ENCODE data around the gene THRB. TPM values are rescaled to one million over a fixed set of nuclear protein-coding genes. Genes with fewer than 3 reads are reported as not detected.

Gene THRB
- total and polyA plus RNA-seq, 8 donors = 10.1 to 18.6 (median 15.1) TPM

DNA sequence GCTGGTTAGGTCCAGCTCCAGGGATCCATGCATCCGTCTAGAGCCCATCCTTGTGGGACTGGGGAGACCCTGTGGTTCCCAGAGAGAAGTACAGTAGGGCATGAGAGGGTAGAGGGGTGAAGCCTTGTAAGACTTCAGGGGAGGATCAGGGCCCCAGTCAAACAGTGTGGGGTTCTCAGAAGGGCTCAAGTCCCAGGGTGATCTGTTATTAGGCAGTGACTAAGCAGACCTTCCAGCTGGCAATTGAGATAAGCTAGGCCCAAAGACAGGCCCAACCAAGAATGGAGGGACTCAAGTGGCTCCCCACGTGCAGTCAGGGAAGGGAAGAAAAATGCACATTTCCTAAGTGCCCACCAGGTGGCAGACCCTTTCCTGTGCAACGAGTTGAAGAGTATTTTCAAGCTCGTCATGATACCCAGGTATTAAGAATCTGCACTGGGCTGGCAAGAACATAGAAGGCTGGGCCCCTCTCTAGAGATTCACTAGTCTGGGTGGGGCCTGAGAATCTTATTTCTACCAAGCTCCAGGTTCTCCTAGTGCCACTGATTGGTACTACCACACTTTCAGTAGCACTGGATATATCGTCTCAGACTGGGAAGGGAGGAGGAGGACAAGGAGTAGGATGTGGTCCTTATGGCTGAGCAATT is 308.8 kb downstream of the THRB start:
- H3K4me1 ChIP-seq = no peaks in the 10 kb centered on the region
- intact Hi-C loops (cut with DNase I) = no loop called here
- H3K27me3 ChIP-seq = no peaks in the 10 kb centered on the region
- H3K27ac ChIP-seq = no peak overlapping the region
- TF ChIP-seq, protein P1, sequence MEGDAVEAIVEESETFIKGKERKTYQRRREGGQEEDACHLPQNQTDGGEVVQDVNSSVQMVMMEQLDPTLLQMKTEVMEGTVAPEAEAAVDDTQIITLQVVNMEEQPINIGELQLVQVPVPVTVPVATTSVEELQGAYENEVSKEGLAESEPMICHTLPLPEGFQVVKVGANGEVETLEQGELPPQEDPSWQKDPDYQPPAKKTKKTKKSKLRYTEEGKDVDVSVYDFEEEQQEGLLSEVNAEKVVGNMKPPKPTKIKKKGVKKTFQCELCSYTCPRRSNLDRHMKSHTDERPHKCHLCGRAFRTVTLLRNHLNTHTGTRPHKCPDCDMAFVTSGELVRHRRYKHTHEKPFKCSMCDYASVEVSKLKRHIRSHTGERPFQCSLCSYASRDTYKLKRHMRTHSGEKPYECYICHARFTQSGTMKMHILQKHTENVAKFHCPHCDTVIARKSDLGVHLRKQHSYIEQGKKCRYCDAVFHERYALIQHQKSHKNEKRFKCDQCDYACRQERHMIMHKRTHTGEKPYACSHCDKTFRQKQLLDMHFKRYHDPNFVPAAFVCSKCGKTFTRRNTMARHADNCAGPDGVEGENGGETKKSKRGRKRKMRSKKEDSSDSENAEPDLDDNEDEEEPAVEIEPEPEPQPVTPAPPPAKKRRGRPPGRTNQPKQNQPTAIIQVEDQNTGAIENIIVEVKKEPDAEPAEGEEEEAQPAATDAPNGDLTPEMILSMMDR (IDR thresholded peaks at IDR 0.05) = peak; percentile 42 to 63
- ATAC-seq (peak; percentile 69), DNase-seq (peak in 2 of 4 donors; percentile 18 to 61)
- H3K9me3 ChIP-seq = no peaks in the 10 kb centered on the region
- H3K4me3 ChIP-seq = no peak overlapping the region
- no peaks in the 10 kb centered on the region for H3K36me3 ChIP-seq

DNA sequence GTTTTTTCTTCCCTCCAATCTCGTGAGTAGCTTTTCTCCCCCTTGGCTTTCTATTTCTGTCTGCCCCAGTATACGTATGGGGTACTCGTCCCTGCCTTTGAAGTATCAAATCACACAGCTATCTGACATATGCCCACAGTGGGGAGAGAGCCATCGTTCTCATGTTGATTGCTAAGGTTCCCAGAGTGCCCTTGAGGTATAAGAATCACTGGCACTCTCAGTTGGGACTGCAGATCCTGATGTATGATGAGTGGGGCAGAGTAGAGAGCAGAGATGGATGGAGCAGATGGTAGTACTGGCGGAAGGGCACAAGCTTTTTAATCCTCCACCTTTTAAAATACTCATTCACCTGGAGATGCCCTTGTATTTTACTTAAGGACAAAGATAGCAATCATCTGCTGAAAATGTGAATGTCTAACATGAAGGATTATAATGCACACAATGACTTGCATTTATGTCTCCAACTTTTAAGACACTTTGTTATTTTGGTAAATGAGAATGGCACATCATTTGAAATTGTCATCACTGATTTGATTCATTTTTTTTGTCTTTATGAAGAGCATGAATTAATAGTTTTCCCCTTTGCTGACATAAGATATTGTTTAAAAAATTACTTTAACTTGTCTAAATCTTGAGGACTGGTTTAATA is 310.0 kb downstream of the THRB start:
- no peak overlapping the region for H3K4me3 ChIP-seq
- no peaks in the 10 kb centered on the region for H3K27me3 ChIP-seq
- ATAC-seq (no peak), DNase-seq (no peak)
- intact Hi-C loops (cut with DNase I) = no loop called here
- H3K4me1 ChIP-seq = no peaks in the 10 kb centered on the region
- H3K36me3 ChIP-seq = no peaks in the 10 kb centered on the region
- H3K9me3 ChIP-seq = no peaks in the 10 kb centered on the region
- TF ChIP-seq, protein P1 (IDR thresholded peaks at IDR 0.05) = no peak
- H3K27ac ChIP-seq = no peak overlapping the region

DNA sequence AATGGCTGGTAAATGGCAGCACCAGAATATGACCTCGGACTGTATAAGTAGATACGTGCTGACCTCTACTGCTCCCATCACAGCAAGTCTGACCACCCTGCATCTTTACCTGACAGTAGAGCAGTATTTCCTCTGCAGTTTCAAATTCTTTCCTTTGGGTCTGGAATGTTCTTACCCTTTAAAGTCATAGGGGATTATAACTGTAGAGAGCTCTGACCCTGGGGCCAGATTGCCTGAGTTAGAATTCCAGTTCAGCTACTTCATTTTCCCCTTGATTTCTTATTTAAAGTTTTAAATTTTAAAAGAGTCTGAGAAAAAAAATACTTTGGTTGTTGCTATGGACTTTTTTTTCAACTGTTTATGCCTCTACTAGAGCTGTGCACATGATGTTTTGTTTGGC is 311.9 kb downstream of the THRB start:
- H3K4me1 ChIP-seq = no peaks in the 10 kb centered on the region
- ATAC-seq (no peak), DNase-seq (no peak)
- no peaks in the 10 kb centered on the region for H3K27me3 ChIP-seq
- H3K36me3 ChIP-seq = no peaks in the 10 kb centered on the region
- H3K4me3 ChIP-seq = no peak overlapping the region
- H3K27ac ChIP-seq = no peak overlapping the region
- H3K9me3 ChIP-seq = no peaks in the 10 kb centered on the region
- intact Hi-C loops (cut with DNase I) = no loop called here
- TF ChIP-seq, protein P1 (IDR thresholded peaks at IDR 0.05) = no peak

DNA sequence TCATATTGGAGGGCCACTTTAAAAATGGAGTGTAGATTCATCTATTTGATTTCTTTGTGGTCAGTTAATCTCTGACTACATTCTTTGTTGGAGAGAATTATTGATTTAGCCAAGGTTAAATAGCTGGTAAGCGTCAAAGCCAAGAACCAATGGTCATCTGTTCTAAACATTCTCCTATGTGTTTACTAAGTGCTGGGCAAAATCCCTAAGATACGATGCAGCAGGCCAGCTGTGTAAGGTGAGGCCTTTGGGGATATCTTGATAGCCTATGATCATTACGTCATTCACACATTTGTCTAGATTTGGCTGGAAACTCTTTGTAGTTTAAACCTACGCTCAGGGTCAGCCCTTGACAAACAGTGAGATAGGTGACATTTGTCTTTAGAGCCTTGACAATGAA is 313.4 kb downstream of the THRB start:
- Histone ChIP-seq H3K27me3 (no peaks in the 10 kb centered on the region), H3K9me3 (no peaks in the 10 kb centered on the region), H3K4me3 (no peak overlapping the region), H3K36me3 (no peaks in the 10 kb centered on the region), H3K4me1 (no peaks in the 10 kb centered on the region), H3K27ac (no peak overlapping the region)
- no peak for DNase-seq
- no peak for ATAC-seq
- TF ChIP-seq, protein P1 (IDR thresholded peaks at IDR 0.05) = no peak
- intact Hi-C loops (cut with DNase I) = no loop called here

DNA sequence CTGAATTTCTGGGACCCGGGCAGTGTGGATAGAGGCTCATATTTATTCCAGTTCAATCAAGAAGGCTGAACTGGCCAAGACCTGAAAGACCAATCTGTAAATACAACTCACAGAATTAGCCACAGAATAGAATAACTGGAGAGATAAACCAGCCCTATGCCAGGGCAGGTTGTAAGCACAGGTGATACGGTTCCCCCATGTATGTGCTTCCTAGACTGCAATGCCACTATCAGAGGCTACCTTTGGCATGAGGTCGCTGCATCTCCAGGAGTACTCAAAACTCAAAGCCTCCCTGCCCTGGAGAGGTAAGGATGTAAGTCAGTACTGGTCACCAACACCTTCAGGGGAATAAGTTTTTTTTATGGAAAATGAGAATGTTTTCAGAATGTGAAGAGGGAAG is 314.0 kb downstream of the THRB start:
- H3K9me3 ChIP-seq = no peaks in the 10 kb centered on the region
- H3K36me3 ChIP-seq = no peaks in the 10 kb centered on the region
- H3K4me1 ChIP-seq = no peaks in the 10 kb centered on the region
- H3K4me3 ChIP-seq = no peak overlapping the region
- TF ChIP-seq, protein P1 (IDR thresholded peaks at IDR 0.05) = no peak
- no peaks in the 10 kb centered on the region for H3K27me3 ChIP-seq
- no peak for ATAC-seq
- no peak overlapping the region for H3K27ac ChIP-seq
- no peak for DNase-seq
- intact Hi-C loops (cut with DNase I) = no loop called here

All from left lung (tissue), 10 donors.